HG03442 (cell line): ENCODE results near the gene ASCC1.

Experiments
- ATAC-seq: cut with Tn5 transposase; IDR thresholded peaks from one replicate; pipeline ENCODE4 v1.9.1; 2021; ENCODE audit warnings: mild to moderate bottlenecking, moderate library complexity; ENCODE audit not compliant: unreplicated experiment

Gene ASCC1

DNA sequence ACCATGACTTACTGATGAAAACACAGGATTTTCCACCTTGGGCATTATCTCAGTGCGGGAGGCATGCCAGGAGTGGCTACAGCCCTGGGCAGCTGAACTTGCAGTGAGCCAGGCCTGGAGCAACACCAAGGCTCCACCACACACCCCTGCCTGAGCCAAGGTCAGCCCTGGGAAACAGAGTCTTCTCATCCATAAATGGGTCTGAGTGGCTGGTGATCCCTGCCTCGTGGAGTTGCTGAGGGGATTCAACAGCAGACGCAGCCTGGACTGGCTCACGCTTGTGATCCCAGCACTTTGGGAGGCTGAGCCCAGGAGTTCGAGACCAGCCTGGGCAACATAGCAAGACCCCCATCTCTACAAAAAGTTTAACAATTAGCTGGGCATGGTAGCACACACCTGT is 160.0 kb downstream of the ASCC1 start:
- no peak for ATAC-seq

- no peak for ATAC-seq
These were observed 162.4 kb downstream of the ASCC1 start for GRCh38 chr10:72053690-72054089.

DNA sequence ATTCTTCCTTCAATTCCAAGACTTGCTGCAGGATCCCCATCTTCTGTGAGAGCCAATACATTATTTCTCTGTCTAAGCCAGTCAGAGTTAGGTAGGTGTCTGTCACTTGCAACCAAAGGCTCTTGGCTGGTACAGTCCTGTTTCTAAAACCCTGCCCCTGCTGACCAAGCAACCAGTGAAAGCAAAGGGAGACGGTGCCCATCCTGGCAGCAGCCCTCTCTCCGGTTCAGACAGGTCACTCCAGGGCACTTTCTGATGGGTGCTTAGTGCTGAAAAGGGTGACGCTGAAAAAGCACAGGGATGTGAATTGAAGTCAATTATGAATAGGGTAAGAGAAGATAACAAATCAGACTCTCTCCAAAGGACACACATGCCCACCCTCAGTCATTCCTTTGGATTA is 165.2 kb downstream of the ASCC1 start:
- ATAC-seq = no peak

GRCh38 chr10:72049969-72050781 is 165.9 kb downstream of the ASCC1 start:
- no peak for ATAC-seq

DNA sequence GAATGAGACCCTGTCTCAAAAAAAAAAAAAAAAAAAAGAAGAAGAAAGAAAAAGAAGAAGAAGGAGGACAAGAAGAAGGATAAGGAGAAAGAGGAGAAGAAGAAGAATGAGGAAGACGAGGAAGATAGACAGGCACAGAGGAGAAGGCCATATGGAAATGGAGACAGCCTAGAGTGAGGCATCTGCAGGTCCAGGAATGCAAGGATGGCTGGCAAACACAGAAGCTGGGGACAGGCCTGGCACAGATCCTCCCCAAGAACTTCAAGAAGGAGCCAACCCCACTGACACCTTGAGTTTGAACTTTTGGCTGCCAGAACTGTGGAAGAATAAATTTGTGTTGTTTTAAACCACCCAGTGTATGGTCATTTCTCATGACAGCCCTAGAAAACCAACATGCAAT is 166.6 kb downstream of the ASCC1 start:
- ATAC-seq = no peak

DNA sequence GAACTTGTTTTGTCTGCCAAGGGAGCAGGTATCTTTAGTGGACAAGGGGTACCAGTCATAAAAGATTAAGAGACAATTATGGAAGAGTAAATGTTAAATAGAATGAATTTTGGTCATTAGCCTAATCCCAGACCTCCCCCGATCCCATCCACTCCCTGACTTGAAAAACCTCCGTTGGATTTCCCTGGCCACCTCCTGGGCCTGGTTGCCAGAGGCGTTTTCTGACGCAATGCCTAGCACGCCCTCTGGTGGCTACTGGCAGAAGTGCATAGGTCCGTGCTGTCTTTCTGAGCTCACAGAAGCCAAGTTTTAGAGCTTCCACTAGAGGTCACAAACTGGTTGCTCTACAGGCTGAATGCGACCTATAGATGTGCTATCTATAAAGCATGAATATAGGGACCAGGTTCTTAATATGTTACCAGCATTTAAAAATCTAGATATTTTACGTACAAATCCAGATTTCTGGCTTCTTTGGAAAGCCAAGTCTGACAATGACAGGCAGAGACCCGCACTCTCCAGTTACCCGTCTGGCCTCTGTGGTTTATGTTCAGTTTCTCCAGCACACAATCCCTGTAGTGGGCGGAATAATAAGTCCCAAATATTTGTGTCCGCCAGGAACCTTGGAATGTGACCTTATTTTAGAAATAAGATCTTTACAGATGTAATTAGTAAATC is 167.5 kb downstream of the ASCC1 start:
- peak; percentile 68 for ATAC-seq
